Pulmonary artery endothelial cell (primary cell): ENCODE measurements around the gene FNDC3B. TPM values are rescaled to one million over a fixed set of nuclear protein-coding genes. Genes with fewer than 3 reads are reported as not detected.

Experiments
- DNase-seq: peaks from one replicate; pipeline ENCODE4 v3.0.0-alpha.2; 2011; ENCODE audit warnings: low read depth, low spot score
- total RNA-seq: library from RNA; depleted of rRNA; stranded (reverse); fragments of >200 nt; gene quantifications from 2 replicates; pipeline ENCODE4 v1.2.3, GENCODE V29; 2014

The FNDC3B gene
- total RNA-seq, 1 donor from 2014 or later: 106 TPM

- DNase-seq: no peak
Observed at GRCh38 chr3:172052405-172052804, 13.0 kb downstream of the FNDC3B start.

GRCh38 chr3:172054115-172054764 is 14.9 kb downstream of the FNDC3B start:
- DNase-seq: no peak

- no peak for DNase-seq
Observed at GRCh38 chr3:172056416-172056815, 17.0 kb downstream of the FNDC3B start.

- no peak for DNase-seq
Observed at GRCh38 chr3:172057059-172057458, 17.7 kb downstream of the FNDC3B start.

GRCh38 chr3:172057624-172058327 is 18.4 kb downstream of the FNDC3B start:
- DNase-seq: no peak

- DNase-seq: no peak
Observed at GRCh38 chr3:172059532-172059931, 20.2 kb downstream of the FNDC3B start.

- no peak for DNase-seq
Observed at GRCh38 chr3:172060234-172060633, 20.9 kb downstream of the FNDC3B start.

- DNase-seq: no peak
Observed at GRCh38 chr3:172061724-172062184, 22.4 kb downstream of the FNDC3B start.

- DNase-seq: no peak
Observed at GRCh38 chr3:172062761-172063160, 23.4 kb downstream of the FNDC3B start.

- no peak for DNase-seq
Observed at GRCh38 chr3:172063456-172064432, 24.4 kb downstream of the FNDC3B start.

GRCh38 chr3:172065527-172065926 is 26.1 kb downstream of the FNDC3B start:
- DNase-seq: peak; percentile 60

- peak; percentile 45 for DNase-seq
Observed at GRCh38 chr3:172065967-172066762, 26.8 kb downstream of the FNDC3B start.

GRCh38 chr3:172066880-172067796 is 27.8 kb downstream of the FNDC3B start:
- no peak for DNase-seq

- no peak for DNase-seq
Observed at GRCh38 chr3:172067837-172068440, 28.6 kb downstream of the FNDC3B start.

- no peak for DNase-seq
Observed at GRCh38 chr3:172068977-172069376, 29.6 kb downstream of the FNDC3B start.

- DNase-seq: no peak
Observed at GRCh38 chr3:172069478-172069877, 30.1 kb downstream of the FNDC3B start.

GRCh38 chr3:172070269-172070668 is 30.9 kb downstream of the FNDC3B start:
- DNase-seq: no peak

GRCh38 chr3:172070802-172071201 is 31.4 kb downstream of the FNDC3B start:
- no peak for DNase-seq

GRCh38 chr3:172071780-172072330 is 32.5 kb downstream of the FNDC3B start:
- DNase-seq: no peak
